Dedifferentiated amniotic fluid mesenchymal stem cell (primary cell): ENCODE results near the gene PHF2.

Source experiments
- DNase-seq: peaks from one replicate; pipeline ENCODE4 v3.0.0-alpha.2; 2016; ENCODE audit errors: extremely low spot score

The PHF2 gene

DNA sequence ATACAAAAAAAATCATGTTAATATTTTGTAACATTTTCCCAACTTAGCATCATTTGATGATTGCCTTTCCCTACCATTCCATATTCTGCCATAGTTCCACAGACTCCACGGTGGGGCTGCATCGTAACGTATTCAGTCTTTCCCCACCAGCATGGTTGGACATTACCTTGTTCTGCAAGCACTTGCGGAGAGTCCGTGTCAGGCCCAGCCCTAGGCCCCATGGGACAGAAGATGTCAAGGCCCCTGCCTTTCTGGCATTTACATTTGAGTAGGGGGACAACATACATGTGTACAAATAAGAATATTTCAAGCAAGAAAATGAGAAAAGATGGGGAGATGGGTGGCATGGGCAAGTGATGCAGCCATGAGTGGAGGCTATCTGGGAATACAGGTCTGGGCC, 8.2 kb upstream of the PHF2 start:
- DNase-seq, result no peak

DNA sequence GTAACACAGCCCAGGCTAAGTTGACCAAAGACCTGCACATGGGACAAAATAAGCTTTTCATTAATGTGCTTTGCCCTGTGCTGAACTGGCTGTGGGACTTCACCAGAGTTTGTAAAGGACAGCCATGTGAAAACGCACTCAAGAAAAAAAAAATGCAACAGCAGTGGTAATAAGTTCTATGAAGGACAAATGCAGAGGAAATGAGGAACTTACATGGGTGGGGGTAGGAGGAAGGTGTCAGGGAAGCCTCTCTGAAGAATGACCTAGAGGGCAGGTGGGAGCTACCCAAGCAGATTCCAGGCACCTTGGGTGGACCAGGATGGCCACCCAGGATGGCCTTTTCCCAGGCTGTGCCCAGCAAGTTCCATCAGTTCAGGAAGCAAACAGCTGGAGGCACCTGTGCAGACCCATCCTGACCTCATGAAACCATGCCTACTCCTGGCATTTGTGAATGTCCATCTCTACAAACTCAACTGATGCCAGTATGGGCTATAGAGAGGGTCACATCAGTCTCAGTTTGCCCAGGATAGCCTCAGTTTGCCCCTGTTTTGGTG, 6.7 kb upstream of the PHF2 start:
- DNase-seq, result no peak

DNA sequence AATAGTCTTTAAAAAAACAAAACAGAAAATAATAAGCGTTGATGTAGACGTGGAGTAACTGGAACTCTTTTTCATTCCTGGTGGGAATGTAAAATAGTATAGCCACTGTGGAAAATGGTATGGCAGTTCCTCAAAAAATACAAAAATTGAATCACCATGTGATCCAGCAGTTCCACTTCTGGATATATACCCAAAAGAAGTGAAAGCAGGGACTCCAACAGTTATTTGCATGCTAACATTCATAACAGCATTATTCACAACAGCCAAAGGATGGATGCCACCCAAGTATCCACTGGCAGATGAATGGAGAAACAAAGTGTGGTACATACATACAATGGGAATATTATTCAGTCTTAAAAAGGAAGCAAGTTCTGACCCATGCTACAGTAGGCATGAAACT, 4.2 kb upstream of the PHF2 start:
- no peak for DNase-seq

DNA sequence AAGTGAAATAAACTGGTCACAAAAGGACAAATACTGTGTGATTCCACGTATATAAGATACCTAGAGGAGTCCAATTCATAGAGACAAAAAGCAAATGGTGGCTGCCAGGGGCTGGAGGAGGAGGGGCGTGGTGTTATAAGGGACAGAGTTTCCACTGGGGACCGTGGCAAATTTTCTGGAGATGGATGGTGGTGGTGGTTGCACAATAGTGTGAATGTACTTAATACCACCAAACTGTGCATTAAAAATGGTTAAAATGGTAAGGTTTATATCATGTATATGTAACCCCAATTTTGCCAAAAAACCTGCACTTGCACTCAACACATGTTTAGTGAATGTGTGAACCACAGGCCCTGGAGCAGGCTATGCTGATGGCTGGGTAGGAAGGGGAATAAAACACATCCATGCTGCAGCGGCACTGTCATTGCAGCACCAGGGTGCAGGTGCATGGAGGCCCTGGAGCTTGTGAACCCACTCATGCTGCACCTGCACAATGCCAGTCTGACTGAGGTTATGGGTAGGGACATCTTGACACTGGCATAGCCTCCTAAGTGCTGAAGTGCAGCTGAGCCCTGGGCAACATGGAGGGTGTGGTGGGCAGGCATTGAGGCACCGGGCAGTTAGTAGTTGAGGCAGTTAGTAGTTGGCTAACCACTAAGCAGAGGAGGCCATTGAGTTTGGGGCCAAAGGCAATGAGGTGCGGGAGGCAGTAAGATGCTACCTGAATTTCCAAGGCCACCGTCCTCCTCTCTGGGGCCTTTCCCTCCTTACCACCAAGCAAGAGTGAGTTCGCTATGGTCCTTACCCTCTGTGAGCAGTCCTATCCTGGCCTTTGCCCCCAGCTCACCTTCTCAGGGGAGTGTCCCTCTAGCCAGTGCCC, 3.5 kb upstream of the PHF2 start:
- no peak for DNase-seq

DNA sequence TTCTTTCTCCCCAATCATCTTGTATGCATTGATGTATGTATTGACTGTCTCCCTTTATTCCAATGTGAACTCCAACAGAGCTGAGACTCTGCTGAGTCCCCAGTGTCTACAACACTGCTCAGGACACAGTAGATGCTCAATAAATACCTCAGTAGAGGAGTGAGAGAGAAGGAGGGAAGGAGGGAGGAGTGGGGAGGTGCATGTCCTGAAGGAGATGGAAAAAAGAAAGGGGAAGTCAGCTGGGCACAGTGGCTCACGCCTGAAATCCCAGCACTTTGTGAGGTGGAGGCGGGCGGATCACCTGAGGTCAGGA, 2.9 kb upstream of the PHF2 start:
- DNase-seq, result no peak

DNA sequence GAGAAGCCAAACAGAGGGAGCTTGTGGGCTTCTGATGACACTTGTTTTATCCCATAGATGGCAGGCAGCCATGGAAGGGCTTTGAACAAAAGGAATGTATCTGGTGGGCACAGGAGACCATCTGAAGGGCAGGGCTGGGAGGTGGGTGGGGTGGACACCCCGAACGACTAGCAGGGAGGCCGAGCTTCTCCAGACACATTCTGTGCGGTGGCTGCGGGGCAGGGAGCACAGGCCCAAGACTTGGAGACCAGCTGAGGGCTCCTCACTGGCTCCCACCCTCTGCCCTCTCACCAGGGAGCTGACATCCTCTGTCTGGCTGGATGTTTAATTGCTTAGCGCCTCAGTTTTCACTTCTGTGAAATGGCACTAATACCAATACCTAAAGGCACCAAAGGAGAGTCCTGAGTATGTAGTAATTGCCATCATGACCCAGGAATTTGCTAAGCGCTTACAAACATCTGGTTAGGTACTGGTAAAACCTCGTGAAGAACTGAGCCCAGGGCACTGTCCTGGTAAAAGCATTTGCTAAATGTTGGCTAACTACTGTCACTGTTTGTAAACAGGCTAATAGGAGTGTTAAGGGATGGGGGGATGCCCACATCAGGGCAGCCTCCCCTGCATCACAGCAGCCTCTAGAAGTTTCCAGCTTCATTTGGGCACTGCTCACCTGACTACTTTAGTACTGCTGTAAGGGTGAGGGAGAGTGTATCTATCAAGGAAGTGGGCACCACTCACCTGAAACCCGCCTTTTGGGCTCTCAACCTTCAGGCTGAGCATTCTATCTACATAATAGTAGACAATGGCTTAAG, 2.1 kb upstream of the PHF2 start:
- no peak for DNase-seq

DNA sequence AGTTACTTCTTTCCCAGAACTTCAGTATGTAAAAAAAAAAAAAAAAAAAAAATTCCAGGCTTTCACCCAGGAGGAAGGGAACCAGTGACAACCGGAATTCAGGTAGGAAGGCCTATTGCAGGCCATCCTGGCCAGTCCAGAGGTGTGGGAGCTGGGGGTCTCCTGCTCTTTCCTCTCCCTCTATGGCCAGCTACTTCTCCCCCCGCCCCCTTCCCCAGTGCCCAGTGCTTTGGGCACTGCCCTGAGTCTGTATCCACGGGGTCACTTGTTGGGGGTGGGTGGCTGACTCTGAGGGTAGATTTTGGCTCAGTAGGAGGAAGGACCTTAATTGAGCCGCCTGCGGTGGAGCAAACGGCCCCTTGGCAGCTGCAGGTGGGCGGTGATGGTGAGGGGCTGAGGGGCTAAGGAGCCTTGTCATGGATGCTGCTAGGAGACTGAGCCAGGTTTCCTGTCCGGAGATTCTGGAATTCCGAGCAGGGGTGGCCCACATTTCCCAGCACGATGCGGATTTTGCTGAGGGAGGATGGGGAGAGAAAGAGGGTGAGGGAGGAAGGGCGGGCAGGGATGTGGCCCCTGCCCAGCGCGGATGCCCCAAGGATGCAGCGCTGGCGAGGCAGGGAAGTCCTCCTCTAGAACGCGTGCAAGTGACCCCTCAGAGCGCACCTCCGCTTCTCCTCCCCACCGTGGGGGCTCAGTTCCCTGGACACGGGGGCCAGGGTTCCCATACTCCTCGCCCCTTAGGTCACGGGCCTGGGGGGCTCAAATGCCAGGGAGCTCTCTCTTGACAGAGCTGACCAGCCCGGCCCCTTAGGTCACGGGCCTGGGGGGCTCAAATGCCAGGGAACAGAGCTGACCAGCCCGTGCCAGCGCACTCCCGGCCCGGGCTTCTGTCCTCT, 1.2 kb upstream of the PHF2 start:
- DNase-seq, result no peak

DNA sequence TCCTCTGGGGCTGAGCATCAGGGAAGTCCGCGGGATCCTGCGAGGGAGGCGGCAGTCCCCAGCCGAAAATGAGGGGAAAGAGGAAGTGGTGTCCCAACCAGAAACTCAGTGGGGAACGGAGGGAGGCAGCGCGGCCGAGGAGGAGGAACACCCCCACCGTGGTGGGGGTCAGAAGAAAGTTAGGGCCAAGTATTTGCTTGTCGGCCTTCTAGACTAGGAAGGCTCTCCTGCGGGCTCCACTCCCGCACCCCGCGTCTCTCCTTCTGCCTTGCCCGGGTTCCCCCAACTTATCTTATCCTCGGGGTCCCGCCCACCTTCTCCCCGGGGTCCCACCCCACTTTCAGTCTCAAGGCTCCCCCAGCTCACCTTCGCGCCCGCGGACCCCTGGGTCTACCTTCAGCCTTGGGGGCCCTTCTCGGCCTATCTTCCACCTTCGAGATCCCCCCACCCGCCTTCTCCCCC, 557 bp upstream of the PHF2 start:
- no peak for DNase-seq

DNA sequence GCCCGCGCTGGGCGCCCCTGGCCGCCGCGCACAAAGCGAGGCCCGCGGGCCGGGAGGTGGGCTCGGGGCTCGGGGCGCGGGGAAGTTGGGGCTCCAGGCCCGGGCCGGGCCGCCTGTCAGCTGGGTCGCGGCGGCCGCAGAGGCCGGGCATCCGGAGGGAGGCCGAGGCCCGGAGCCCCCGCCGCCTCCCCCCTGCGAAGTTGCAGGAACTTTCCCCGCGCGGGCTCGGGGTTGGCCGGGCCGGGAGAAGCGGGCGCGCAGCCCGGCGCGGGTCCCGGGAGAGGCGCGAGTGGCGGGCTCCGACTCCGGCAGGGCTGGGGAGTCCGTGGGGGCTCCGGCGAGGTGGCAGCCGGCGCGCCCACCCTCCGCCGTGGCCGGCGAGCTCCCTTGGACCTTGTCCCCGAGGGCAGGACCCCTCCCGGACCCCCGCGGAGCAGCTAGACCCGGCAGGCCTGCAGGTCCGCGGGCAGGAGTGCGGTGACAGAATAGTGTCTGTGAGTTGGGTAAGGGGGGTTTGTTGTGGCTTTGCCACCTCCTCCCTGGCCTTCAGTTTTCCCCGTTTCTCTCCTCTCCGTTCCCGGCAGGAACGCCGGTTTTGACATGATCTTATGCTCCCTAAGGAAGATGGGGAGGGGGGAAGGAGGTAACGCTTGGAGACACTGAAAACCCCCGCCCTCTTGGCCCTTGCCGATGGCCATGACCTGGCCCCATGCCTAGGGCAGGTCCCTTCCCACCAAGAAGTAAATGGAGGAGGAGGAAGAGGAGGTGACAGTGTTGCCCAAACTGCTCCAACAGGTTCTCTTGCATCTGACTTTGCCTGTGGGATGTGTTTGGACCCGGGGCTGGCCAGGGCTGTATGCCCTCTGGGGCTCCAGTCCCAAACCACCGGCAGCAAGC, 942 bp downstream of the PHF2 start:
- DNase-seq, result no peak

DNA sequence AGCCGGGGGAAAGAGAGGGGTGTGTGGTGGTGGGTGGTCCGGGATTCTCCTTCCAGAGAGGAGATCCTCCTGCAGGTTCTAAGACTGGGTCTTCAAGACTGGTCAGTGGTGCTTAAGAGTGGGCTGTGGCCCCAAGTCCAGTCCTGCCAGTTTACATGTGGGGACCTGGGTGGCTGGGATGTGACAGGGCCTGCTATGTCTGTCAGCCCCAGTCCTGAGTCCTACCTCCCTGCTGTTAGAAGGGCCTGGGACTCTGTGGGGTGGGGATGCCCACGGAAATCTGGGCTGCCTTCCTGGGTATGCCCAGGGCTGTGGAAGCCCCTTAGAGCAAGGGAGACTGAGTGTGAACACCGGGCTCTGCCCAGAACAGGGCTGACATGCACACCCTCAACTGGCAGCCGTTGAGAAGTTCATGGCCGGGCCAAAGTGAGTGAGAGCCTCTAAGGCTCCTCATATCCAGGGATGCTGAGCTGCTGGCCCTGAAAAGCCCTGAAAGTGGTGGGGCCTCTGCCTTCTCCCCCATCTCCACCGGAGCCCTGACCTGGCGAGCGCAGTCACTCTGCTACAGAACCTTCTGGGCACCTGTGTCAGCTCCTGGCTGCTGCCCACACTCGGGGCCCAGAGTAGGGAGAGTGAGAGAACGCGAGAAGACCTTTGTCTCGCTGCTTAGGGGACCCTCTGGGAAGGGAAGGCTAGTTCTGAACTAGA, 1.7 kb downstream of the PHF2 start:
- no peak for DNase-seq

DNA sequence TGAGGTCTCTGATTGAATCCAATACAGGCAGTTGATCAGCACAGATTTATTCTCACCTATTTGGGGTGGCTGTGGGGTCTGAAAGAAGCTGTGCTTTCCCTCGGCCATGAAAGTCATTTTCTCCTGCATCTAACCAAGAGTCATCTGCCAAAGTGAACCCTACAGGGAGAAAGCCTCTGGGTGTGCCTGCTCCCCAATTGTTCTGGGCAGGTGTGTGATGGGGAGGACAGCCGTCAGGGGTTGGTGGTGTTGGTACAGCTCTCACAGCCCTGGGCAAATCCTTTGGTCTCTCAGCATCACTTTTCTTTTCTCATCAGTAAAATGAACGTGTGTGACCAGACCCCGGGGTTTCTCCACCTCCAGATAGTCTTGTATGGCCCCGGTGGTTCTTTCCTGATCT, 2.5 kb downstream of the PHF2 start:
- no peak for DNase-seq

DNA sequence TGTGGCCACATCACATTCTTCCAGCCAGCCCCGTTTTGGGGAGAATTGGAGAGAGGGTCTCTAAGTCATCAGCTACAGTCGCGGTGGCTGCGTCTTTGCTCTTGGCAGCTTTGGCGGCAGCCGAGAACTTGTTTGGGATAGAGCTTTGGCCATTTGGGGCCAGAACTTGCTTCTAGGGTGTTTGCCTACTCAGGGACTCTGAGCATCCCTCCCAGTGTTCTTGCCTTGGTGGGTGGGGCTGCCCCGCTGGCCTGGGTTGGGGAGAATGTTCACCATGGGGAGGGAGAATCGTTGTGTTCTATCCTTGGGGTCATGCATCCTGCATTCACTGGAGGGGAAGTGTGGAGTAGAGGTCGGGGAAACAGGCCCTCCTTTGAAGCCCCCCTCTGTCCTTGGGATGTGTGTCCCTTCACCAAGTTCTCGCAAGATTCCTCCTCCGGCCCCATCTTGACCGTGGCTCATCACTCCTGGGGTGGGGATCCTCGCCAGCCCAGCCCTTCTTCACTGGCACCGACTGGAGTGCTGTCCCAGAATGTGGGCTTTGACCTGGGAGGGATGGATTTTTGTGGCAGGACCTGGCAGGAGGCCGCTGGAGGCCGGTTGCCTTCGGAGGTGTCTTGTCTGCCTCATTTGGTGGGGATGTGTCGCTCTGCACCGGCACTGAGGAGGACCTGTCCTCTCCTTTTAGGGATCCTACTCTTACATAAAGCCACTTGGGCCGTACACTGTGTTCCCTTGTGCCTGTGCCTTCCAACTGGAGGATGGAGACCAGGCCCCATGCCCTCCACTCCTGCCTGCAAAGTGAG, 3.5 kb downstream of the PHF2 start:
- DNase-seq, result no peak

DNA sequence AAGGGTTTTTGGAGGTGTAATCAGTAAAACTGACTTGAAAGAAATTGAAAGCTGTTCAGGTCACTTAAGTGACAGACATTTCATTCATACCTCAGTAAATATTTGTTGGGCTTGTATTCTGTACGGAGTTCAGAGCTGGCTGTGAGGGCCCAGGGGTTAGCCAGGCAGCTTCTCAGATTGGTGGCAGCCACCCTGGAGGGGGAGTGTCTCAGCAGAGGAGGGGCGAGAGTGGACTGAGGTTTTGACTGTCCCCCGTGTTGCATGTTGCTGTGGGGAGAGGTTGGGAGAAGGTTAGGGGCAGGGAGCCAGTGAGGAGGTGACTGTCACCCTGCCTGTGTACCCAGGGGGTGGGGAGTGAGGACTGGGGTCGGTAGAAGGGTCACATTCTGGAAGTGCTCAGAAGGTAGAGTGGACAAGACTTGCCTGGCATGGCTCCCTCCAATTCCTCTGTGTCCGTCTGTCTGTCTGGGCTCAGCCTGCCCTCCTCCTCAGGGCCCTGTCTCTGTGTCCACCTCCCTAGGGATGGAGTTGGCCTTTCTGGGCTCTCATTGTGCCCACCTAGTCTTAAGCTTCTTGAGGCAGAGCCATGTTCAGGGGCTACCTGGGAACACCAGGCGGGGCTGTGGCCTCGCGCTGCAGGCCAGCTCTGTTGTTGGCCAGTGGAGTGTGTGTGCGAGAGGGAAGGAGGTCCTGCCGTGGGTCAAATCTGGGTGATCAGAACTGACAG, 4.4 kb downstream of the PHF2 start:
- DNase-seq, result no peak

DNA sequence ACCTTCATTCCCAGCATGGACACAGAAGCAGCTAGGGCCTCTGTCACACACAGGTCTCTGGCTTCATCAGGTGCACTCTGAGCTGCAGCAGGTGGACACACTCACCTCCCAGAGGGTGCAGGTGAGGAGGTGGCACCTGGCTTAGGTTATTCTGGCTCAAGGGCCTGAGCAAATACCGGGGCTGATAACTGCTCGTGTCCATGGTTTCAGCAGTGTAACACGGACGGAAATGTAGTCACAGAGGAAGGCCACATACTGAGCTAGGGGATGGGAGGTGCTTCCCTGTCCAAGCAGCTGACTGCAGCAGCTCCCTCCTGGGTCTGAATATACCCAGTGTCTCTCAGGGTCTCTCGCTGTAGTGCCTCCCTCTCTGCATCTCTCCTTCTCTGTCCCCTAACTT, 5.7 kb downstream of the PHF2 start:
- DNase-seq, result no peak

DNA sequence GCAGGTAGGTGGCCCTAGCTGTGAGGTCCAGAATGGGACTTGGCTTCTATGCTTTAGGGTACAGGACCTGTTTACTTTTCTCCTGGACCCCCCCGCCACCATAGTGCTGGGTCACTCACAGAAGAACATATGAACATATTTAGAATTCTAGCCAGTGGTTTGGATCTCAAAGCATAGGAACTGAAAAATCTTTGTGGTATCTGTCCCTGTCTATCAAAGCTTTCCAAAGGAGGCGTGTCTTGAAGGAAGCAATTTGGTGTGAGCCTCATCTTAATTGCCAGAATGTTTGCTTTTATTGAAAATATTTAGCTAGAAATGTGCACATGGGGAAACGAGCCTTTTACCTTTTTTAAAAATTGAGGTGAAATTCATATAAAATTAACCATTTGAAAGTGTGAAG, 6.2 kb downstream of the PHF2 start:
- no peak for DNase-seq

DNA sequence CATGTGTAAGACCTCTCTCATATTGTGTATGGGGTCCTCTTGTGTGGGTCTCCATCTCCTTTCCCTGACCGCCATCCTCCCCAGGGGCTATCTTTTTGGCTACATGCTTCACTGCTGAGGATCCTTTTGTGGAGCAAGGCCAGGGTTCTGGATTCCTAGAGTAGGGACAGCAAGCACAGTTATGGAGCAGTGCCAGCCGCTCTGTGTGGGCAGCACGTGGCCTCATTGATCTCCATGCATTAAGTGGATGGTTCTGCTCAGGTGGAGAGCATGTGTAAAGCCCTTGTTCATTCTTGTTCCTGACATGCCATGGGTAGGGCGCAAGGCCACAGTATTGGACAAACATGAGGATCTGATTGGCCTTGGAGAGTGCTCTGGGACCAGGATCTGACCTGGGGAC, 8.9 kb downstream of the PHF2 start:
- DNase-seq, result no peak

DNA sequence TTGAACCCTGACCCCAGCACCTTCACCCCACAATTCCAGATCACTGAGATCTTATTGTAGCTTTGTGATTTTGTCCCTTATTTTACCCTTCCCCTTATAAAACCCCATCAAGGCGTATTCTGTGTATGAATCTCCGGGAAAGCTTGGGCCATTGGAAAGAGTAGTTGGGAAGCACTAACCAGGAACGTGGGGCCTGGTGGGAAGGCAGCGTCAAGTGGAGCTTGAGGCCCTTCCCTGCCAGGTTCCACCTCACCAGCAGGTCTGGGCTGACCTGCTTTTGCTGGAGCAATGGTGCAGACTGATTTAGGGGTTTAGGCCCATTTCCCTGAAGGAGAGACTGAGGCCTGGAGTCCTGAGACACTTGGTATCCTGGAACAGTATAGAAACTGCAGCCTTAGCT, 9.3 kb downstream of the PHF2 start:
- DNase-seq, result no peak

DNA sequence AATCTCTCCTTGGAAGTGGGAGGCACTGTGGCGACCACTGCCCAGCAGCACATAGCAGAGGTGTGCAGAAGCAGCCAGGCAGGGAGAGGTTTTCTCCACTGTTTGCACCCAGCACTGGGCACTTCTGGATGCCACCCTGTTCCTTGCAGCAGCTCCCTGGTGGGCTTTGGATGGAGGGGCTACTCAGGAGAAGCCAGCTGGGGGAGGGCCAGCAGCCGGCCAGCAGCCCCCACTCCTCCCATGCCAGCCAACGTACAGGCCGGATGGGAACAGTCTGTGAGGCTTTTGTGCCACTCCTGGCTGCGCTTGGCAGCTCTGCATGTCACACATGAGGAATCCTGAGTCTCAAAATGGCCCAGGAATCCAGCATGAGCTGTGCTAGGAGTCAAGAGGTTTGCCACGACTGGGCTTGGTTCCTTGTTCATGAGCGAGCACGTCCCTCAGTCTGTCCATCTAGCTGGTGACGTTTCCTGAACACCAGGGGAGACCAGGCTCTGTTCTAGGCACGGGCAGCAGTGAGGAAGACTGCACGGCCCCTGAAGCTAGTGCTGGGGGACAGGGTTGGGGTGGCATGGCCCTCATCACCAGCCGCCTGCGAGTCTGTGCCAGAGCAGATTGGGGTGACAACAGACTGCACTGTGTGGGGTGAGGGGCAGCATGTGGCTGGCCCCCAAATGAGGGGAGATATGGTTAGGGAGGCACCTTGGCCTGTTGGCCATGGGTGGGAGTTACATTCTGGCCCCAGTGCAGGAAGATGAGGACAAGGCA, 10.1 kb downstream of the PHF2 start:
- DNase-seq, result no peak
